Central memory CD4-positive, alpha-beta T cell (primary cell): Measurements from ENCODE around the gene ADORA1.

Source experiments
- DNase-seq: peaks from one replicate; pipeline ENCODE4 v3.0.0; 2022

The ADORA1 gene

GRCh38 chr1:203095061-203095690, 32.4 kb upstream of the ADORA1 start:
- no peak for DNase-seq

- DNase-seq: no peak
Observed at GRCh38 chr1:203096566-203096965, 31.0 kb upstream of the ADORA1 start.

GRCh38 chr1:203097001-203097400, 30.5 kb upstream of the ADORA1 start:
- DNase-seq: no peak

- DNase-seq: no peak
Observed at GRCh38 chr1:203098445-203098844, 29.1 kb upstream of the ADORA1 start.

GRCh38 chr1:203098914-203099520, 28.5 kb upstream of the ADORA1 start:
- DNase-seq: no peak

- no peak for DNase-seq
Observed at GRCh38 chr1:203099805-203100515, 27.6 kb upstream of the ADORA1 start.

GRCh38 chr1:203100516-203100869, 27.0 kb upstream of the ADORA1 start:
- no peak for DNase-seq

GRCh38 chr1:203101813-203102634, 25.5 kb upstream of the ADORA1 start:
- DNase-seq: no peak

- no peak for DNase-seq
Observed at GRCh38 chr1:203103216-203103615, 24.3 kb upstream of the ADORA1 start.

- no peak for DNase-seq
Observed at GRCh38 chr1:203103829-203104495, 23.6 kb upstream of the ADORA1 start.

GRCh38 chr1:203104789-203105390, 22.6 kb upstream of the ADORA1 start:
- DNase-seq: no peak

GRCh38 chr1:203112475-203112874, 15.1 kb upstream of the ADORA1 start:
- no peak for DNase-seq

GRCh38 chr1:203113308-203113707, 14.2 kb upstream of the ADORA1 start:
- no peak for DNase-seq

GRCh38 chr1:203114202-203114601, 13.3 kb upstream of the ADORA1 start:
- no peak for DNase-seq

GRCh38 chr1:203116091-203116820, 11.3 kb upstream of the ADORA1 start:
- DNase-seq: no peak

GRCh38 chr1:203117611-203118575, 9.6 kb upstream of the ADORA1 start:
- no peak for DNase-seq

GRCh38 chr1:203120325-203121153, 7.0 kb upstream of the ADORA1 start:
- no peak for DNase-seq

- DNase-seq: no peak
Observed at GRCh38 chr1:203121186-203122015, 6.1 kb upstream of the ADORA1 start.

GRCh38 chr1:203122159-203122558, 5.4 kb upstream of the ADORA1 start:
- DNase-seq: no peak
